ENCODE data around the gene NR1I3.
A peak's percentile ranks its signal among the peaks of the same experiment; 100 is the strongest.

Gene NR1I3

GRCh38 chr1:161217831-161218230 is 20.2 kb downstream of the NR1I3 start:
- no peak for DNase-seq

- no peak for DNase-seq
Observed at GRCh38 chr1:161216945-161217712, 20.9 kb downstream of the NR1I3 start.

DNA sequence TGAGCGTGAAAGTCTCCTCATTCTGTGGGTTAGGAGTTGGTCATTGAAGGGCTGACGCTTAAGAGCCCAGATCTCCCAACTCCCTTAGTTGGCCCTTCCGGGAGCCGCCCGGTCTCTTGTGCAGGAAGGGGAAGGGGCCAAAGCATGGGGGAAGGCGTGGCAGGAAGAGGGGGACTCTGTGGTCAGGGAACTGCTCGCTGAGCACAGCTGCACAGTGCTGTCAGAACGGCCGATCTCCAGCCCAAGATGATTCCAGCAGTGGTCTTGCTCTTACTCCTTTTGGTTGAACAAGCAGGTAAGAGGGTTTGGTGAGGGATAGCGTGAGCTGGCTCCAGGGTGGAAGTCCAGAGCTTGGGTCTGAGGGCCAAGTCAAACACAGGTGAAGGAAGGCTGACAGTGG is 22.9 kb downstream of the NR1I3 start, which contains the start of gene FCER1G:
FCER1G (plus strand) TSS at position 220 of the 400 bp plus-strand sequence; CDS start at position 247, 27 bp downstream.
- no peak for DNase-seq

- DNase-seq = no peak
Observed at GRCh38 chr1:161214369-161214768, 23.6 kb downstream of the NR1I3 start.

GRCh38 chr1:161209790-161210409 is 28.1 kb downstream of the NR1I3 start:
- DNase-seq = peak; percentile 14

GRCh38 chr1:161207173-161207572 is 30.8 kb downstream of the NR1I3 start:
- DNase-seq = no peak

DNA sequence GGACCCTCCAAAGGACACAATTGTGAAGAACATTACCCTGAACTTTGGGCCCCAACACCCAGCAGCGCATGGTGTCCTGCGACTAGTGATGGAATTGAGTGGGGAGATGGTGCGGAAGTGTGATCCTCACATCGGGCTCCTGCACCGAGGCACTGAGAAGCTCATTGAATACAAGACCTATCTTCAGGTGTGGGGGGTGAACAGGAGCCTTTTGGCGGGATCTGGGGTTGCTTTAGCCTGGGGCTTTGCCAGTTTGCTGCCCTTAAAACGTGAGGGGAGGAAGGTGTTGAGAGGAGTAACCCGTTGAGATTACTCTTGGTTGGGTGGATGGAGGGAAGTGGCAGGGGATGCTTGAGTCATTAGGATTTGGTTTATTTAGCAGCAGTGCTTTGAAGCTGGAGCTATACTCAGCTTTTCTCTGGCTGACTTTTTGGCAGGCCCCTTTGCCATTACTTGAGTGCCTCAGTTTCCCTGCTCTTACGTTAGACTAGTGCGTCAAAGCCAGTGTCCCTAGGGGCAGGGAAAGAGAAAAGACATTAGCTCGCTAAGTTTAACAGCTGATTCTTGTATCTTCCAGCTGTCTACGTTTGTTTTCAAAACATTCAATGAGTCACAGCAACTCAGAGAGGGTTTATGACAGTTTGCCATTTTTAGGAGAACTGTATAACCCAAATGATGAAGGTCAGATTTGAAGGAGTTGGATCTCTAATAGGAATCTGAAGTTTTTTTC is 31.4 kb downstream of the NR1I3 start:
- no peak for DNase-seq

DNA sequence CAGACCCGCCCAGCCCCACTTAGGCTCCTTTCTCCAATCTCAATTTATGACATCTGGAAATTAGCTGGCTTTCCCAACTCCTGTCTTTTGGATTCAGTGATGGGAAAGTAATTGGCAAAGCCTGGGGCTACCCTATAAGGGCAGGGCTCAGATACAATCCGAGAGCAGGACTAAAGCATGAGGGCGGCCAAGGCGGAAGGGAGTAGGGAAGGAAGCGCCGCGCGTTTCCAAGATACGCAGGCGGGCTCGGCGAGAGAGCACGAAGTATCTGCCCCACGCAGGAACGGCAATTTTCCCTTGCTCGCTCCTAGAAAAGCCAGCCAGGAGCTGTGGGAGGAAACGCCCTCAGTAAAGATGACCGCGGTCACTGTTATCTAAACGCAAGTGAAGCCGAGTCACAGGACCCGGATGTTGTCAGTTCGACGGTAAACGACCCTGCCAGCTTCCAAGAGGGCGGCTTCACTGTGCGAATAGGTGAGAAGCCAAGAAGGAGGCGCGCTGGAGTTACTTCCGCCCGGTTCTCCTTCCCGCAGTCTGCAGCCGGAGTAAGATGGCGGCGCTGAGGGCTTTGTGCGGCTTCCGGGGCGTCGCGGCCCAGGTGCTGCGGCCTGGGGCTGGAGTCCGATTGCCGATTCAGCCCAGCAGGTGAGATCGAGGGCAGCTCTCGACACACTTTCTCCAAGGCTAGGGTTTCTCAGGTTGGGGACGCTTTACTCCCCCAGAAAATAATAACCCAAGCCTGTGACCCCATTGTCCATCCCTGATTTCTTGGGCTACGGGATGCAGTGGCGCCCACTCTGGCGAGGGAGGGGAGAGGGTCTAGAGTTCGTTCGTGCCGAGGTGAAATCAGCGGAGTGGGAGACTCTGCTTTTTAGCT is 35.9 kb downstream of the NR1I3 start, which contains the start of gene NDUFS2:
NDUFS2 (plus strand) TSS at position 532 of the 877 bp plus-strand sequence; CDS start at position 551, 19 bp downstream.
- DNase-seq = peak; percentile 98

- no peak for DNase-seq
Observed at GRCh38 chr1:161200992-161201835, 36.8 kb downstream of the NR1I3 start.

DNA sequence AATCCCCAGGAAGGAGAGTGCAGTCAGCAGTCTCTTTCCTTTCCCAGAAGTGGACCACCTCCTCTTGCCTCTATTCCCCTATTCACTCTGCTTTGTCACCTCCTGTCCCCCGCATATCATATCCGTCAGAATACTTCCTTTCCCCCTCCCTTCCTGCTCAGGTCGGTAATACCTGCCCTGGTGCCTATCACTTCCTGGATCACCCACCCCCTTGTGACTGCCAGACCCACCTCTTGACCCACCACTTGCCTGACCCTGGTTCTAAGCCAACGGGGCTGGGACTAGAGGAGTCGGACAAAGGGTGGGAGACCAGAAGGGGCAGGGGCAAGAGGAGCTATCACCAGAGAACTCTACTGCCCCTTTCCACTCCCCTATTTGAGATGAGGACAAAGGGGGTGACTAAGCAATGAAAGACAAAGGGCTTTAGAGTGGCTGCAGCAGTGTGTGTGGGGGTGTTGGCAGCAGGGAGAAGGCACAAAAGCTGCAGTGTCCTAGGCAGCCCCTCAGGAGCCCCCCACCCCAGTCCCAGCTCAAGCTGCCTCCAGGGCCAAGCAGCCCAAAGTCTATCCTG is 37.5 kb downstream of the NR1I3 start:
- DNase-seq = no peak

DNA sequence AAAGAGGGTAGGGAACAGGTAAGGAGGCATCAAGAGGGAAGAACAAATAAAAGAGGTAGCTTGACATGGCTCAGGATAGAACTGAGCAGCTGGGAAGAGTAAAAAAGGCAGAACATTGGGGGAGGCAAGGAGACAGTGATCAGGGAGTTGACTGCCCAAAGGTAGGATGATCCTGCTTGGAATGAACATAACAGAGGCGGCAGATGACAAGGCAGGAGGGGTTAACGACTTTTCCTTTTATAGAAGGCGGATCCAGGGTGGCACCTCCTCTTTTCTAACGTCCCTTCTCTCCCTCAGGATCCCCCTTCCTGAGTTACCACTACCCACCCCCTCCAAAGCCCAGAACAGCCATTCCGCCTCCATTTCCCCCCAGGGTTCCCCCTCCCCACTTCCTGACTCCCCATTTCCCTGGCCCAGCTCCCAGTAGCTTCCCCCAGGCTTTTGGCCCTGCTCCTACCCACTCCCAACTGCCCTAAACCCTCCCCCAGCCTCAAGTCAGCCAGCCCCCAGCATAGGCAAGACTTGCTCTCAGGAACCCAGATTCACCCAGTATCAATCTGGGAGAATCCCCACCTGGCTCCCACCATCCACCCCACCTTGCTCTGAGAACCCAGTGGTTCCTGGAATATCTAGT is 38.4 kb downstream of the NR1I3 start:
- no peak for DNase-seq

GRCh38 chr1:161198897-161199431 is 39.0 kb downstream of the NR1I3 start, which contains the start of gene ADAMTS4:
ADAMTS4 (minus strand) TSS chr1:161199054; CDS start chr1:161198627, 427 bp downstream.
- DNase-seq = peak; percentile 19

GRCh38 chr1:161198194-161198896 is 39.7 kb downstream of the NR1I3 start:
- DNase-seq = peak; percentile 48

DNA sequence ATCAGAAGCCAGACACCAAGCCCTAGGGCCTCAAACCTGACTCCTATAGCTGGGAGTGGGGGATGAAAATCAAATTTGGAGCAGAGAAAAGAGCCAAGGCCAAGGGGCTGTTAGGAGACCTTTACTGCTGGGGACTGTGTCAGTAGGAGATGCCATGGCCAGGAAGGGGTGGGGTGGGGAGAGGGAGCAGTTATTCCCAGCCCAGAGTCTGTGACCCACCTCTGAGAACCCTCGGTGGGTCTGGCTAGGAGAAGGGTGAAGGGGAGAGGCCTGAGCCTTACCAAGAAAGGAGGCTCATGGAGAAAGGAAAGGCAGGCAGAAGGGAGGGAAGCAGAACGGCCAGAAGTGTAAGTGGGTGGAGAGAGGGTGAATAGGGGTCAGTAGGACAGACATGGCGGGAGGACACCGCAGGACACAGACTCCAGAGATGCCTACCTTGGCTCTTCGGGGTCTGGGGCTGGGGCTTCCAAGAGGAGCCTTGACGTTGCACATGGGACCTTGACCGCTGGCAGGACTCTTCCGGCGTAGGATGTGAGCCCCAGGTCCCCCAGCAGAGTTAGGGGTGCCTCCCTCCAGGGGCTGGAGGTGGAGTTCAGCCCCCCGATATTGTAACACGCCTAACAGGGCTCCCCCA is 40.3 kb downstream of the NR1I3 start:
- DNase-seq = no peak

- no peak for DNase-seq
Observed at GRCh38 chr1:161196521-161197451, 41.2 kb downstream of the NR1I3 start.

DNA sequence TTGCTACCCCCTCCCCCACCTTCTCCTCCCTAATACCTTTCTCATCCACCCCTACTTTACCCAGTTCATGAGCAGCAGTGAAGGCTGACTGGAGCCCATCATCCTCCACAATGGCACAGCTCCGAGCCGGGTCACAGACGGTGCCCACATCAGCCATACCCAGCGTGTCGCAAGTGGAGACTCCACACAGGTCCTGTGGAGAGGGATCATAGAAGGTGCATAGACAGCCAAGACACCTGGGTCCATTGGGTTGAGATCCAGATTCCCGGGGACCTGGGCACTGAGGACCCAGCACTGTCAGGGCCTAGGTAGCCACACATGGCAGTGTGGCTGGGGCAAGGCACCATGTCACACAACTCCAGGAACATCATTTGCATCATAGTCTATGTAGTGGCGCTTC is 41.9 kb downstream of the NR1I3 start:
- no peak for DNase-seq

GRCh38 chr1:161195171-161195570 is 42.8 kb downstream of the NR1I3 start:
- DNase-seq = no peak
